Liver (tissue), 9 donors: ENCODE results near the gene EPB41L4B. TPM values are rescaled to one million over a fixed set of nuclear protein-coding genes. Genes with fewer than 3 reads are reported as not detected.

Experiments used
- DNase-seq: peaks from one replicate; pipeline ENCODE4 v3.0.0-alpha.2; 2017; ENCODE audit warnings: low spot score
- H3K27ac ChIP-seq, 2 donors: one replicate each; pipeline ENCODE4 v1.7.0; 2013; ENCODE audit warnings: inconsistent platforms in 2 of 2, low read length in 2 of 2, control low read depth in 1 of 2, low read depth in 1 of 2, mild to moderate bottlenecking in 1 of 2
- H3K27me3 ChIP-seq, 4 donors: one replicate each; pipeline versions ENCODE4 v1.6.1 to v1.7.0; 2013; ENCODE audit warnings: low read length in 3 of 4, inconsistent platforms in 1 of 4, mild to moderate bottlenecking in 1 of 4, moderate library complexity in 1 of 4; ENCODE audit not compliant: control insufficient read depth in 4 of 4, insufficient read depth in 4 of 4
- H3K36me3 ChIP-seq, 4 donors: one replicate each; pipeline versions ENCODE4 v1.6.1 to v1.7.0; 2013; ENCODE audit warnings: low read length in 3 of 4, mild to moderate bottlenecking in 3 of 4, low read depth in 1 of 4, moderate library complexity in 1 of 4; ENCODE audit not compliant: control insufficient read depth in 4 of 4, insufficient read depth in 3 of 4
- H3K4me1 ChIP-seq, 4 donors: one replicate each; pipeline versions ENCODE4 v1.6.1 to v1.7.0; 2013; ENCODE audit warnings: low read length in 3 of 4, mild to moderate bottlenecking in 3 of 4, moderate library complexity in 1 of 4; ENCODE audit not compliant: control insufficient read depth in 4 of 4, insufficient read depth in 4 of 4
- H3K4me3 ChIP-seq, 3 donors: one replicate each; pipeline versions ENCODE4 v1.6.1 to v1.7.0; 2013; ENCODE audit warnings: low read length in 3 of 3, control low read depth in 1 of 3, low read depth in 1 of 3, mild to moderate bottlenecking in 1 of 3
- H3K9ac ChIP-seq, 2 donors: one replicate each; pipeline ENCODE4 v1.7.0; 2013; ENCODE audit warnings: low read length in 2 of 2, mild to moderate bottlenecking in 2 of 2, moderate library complexity in 2 of 2, control low read depth in 1 of 2, low read depth in 1 of 2
- H3K9me3 ChIP-seq, 4 donors: one replicate each; pipeline versions ENCODE4 v1.6.1 to v1.7.0; 2013; ENCODE audit warnings: low read length in 3 of 4; ENCODE audit not compliant: control insufficient read depth in 4 of 4
- ATF3 ChIP-seq: IDR thresholded peaks from 2 replicates; pipeline ENCODE4 v1.6.1; 2016; ENCODE audit warnings: antibody characterized with exemption
- CTCF ChIP-seq: fragments of 150-350 bp; IDR thresholded peaks from 2 replicates; pipeline ENCODE4 v1.5.1; 2017; ENCODE audit warnings: improper control_type of control experiment, low read depth, low read length; ENCODE audit not compliant: missing input control
- EGR1 ChIP-seq, 2 donors: IDR thresholded peaks; 2 replicates each; pipeline ENCODE4 v1.6.1; 2016 to 2018; ENCODE audit warnings: antibody characterized with exemption in 2 of 2, low read depth in 2 of 2
- GABPA ChIP-seq, 2 donors: IDR thresholded peaks in 1 of 2; conservative IDR thresholded peaks in 1 of 2; 2 replicates each; pipeline ENCODE4 v1.6.1; 2016; ENCODE audit warnings: antibody characterized with exemption in 2 of 2, mild to moderate bottlenecking in 1 of 2, moderate library complexity in 1 of 2
- HNF4A ChIP-seq, 2 donors: conservative IDR thresholded peaks; 2 replicates each; pipeline ENCODE4 v1.6.1; 2016; ENCODE audit warnings: antibody characterized with exemption in 2 of 2, mild to moderate bottlenecking in 2 of 2
- HNF4G ChIP-seq: IDR thresholded peaks from 2 replicates; pipeline ENCODE4 v1.6.1; 2016; ENCODE audit warnings: antibody characterized with exemption
- JUND ChIP-seq, 2 donors: IDR thresholded peaks; 2 replicates each; pipeline ENCODE4 v1.6.1; 2016; ENCODE audit warnings: antibody characterized with exemption in 2 of 2
- MAX ChIP-seq: IDR thresholded peaks from 2 replicates; pipeline ENCODE4 v1.6.1; 2016; ENCODE audit warnings: antibody characterized with exemption
- NR2F2 ChIP-seq: IDR thresholded peaks from 2 replicates; pipeline ENCODE4 v1.6.1; 2016; ENCODE audit warnings: antibody characterized with exemption
- RAD21 ChIP-seq, 2 donors: IDR thresholded peaks; 2 replicates each; pipeline ENCODE4 v1.6.1; 2016; ENCODE audit warnings: antibody characterized with exemption in 2 of 2, mild to moderate bottlenecking in 2 of 2
- TAF1 ChIP-seq: conservative IDR thresholded peaks from 2 replicates; pipeline ENCODE4 v1.6.1; 2016; ENCODE audit warnings: antibody characterized with exemption, mild to moderate bottlenecking
- WGBS: extraction: QIAGEN DNeasy Blood & Tissue Kit; methylation state at CpG from one replicate; pipeline ENCODE4 v1.1.7; 2013; 5-methylcytosine and 5-hydroxymethylcytosine counted together
- polyA plus RNA-seq, 2 donors: library from polyadenylated mRNA; stranded (reverse) in 1 of 2; unstranded in 1 of 2; fragments of 200-250 nt in 1 of 2; fragments of >200 nt in 1 of 2; fragmentation: Nextera tagmentation in 1 of 2; extraction: Ambion mirVana in 1 of 2; gene quantifications; one replicate each; pipeline versions ENCODE4 v1.2.1 to v1.2.3, GENCODE V29; 2013 to 2015
- total RNA-seq, 2 donors: library from RNA; depleted of rRNA; stranded (reverse); fragments of >200 nt; gene quantifications; one replicate each; pipeline ENCODE4 v1.2.3, GENCODE V29; 2014
- TF ChIP-seq, protein P1 (sequence below): IDR thresholded peaks from 2 replicates; pipeline ENCODE4 v1.6.1; 2016; ENCODE audit warnings: antibody characterized with exemption
- donor health status: healthy.
- donor health status: healthy.
- donor health status: healthy.
- donor health status: healthy.
- donor health status: healthy.

Gene EPB41L4B
- total and polyA plus RNA-seq, 4 donors: 9.9 to 42.6 (median 23.9) TPM

- no peak for DNase-seq
These were observed 108.1 kb downstream of the EPB41L4B start for GRCh38 chr9:109212768-109213167.

GRCh38 chr9:109206670-109207069 lies 114.2 kb downstream of the EPB41L4B start:
- no peaks in the 10 kb centered on the region for H3K4me1 ChIP-seq
- H3K9ac ChIP-seq: no peak overlapping the region
- no peak for DNase-seq
- 91% methylated on average over 2 of the region's 2 CpGs for WGBS
- no peak overlapping the region for H3K27ac ChIP-seq
- no peak overlapping the region for H3K4me3 ChIP-seq
- no peaks in the 10 kb centered on the region for H3K27me3 ChIP-seq
- H3K36me3 ChIP-seq: no peaks in the 10 kb centered on the region
- TF ChIP-seq ATF3: no peak
- H3K9me3 ChIP-seq: no peaks in the 10 kb centered on the region

More at GRCh38 chr9:109212768-109213167, 108.1 kb downstream of the EPB41L4B start:
- Histone ChIP-seq H3K27ac (no peak overlapping the region), H3K36me3 (no peaks in the 10 kb centered on the region), H3K4me1 (peaks cover 4 to 15% (median 13%) of the 10 kb centered on the region in 4 donors), H3K9ac (no peak overlapping the region), H3K4me3 (no peak overlapping the region), H3K9me3 (no peaks in the 10 kb centered on the region), H3K27me3 (no peaks in the 10 kb centered on the region)
- 38% methylated on average over 4 of the region's 4 CpGs for WGBS
- TF ChIP-seq HNF4A (conservative IDR thresholded peaks at IDR 0.05) (peak in 1 of 2 donors; percentile 36), HNF4G (no peak), GABPA (IDR thresholded peaks at IDR 0.05 in 1 of 2, conservative IDR thresholded peaks at IDR 0.05 in 1 of 2) (no peak), TAF1 (no peak)

- no peaks in the 10 kb centered on the region for H3K27me3 ChIP-seq
- TF ChIP-seq HNF4A (conservative IDR thresholded peaks at IDR 0.05) (no peak), ATF3 (no peak), MAX (no peak), JUND (IDR thresholded peaks at IDR 0.05) (no peak), NR2F2 (no peak), GABPA (IDR thresholded peaks at IDR 0.05 in 1 of 2, conservative IDR thresholded peaks at IDR 0.05 in 1 of 2) (no peak), RAD21 (IDR thresholded peaks at IDR 0.05) (no peak), CTCF (no peak), HNF4G (no peak), EGR1 (IDR thresholded peaks at IDR 0.05; ENCODE audit: low read depth in 2 of 2) (no peak)
- TF ChIP-seq, protein P1, sequence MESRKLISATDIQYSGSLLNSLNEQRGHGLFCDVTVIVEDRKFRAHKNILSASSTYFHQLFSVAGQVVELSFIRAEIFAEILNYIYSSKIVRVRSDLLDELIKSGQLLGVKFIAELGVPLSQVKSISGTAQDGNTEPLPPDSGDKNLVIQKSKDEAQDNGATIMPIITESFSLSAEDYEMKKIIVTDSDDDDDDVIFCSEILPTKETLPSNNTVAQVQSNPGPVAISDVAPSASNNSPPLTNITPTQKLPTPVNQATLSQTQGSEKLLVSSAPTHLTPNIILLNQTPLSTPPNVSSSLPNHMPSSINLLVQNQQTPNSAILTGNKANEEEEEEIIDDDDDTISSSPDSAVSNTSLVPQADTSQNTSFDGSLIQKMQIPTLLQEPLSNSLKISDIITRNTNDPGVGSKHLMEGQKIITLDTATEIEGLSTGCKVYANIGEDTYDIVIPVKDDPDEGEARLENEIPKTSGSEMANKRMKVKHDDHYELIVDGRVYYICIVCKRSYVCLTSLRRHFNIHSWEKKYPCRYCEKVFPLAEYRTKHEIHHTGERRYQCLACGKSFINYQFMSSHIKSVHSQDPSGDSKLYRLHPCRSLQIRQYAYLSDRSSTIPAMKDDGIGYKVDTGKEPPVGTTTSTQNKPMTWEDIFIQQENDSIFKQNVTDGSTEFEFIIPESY: no peak
- no peak overlapping the region for H3K4me3 ChIP-seq
- H3K36me3 ChIP-seq: no peaks in the 10 kb centered on the region
- H3K27ac ChIP-seq: no peak overlapping the region
- H3K9me3 ChIP-seq: no peaks in the 10 kb centered on the region
- WGBS: 77% methylated on average over 1 of the region's 1 CpG
- H3K9ac ChIP-seq: no peak overlapping the region
- no peaks in the 10 kb centered on the region for H3K4me1 ChIP-seq
- DNase-seq: no peak
These were observed 115.3 kb downstream of the EPB41L4B start for GRCh38 chr9:109205526-109205925.
